K562 (cell line): Measurements from ENCODE around the gene BSDC1. TPM values are rescaled to one million over a fixed set of nuclear protein-coding genes. Genes with fewer than 3 reads are reported as not detected.
A peak's percentile ranks its signal among the peaks of the same experiment; 100 is the strongest.

ENCODE experiments used
- ATAC-seq: fragments of 200-7000 bp; cut with Tn5 transposase; 3 replicates; pipeline ENCODE4 v1.9.1; 2020; ENCODE audit warnings: moderate library complexity
- BruUV-seq: library from RNA; stranded (reverse); fragments of 400-500 nt; replicated peaks from 2 replicates; lab custom pipeline; 2021; lab: Mats Ljungman, UMichigan
- CTCF ChIA-PET: fragments of 300-600 bp; formaldehyde crosslinking; extraction: SDS; loops from one replicate; lab custom pipeline; 2021; ENCODE audit warnings: low intra/inter-chr PET ratio; lab: Yijun Ruan, JAX
- POLR2A ChIA-PET: fragments of 300-600, 350-650 bp; sonication (Branson Sonifier 250); formaldehyde crosslinking; extraction: SDS; loops from one replicate; lab custom pipeline; 2021; ENCODE audit warnings: antibody characterized with exemption, inconsistent platforms; lab: Yijun Ruan, JAX
- DNase-seq, 4 experiments: peaks; one replicate each; pipeline versions ENCODE4 v3.0.0 to v3.0.0-alpha.2; 2011 to 2018; ENCODE audit warnings: low spot score in 3 of 4, mixed read lengths in 3 of 4; ENCODE audit errors: extremely low read depth in 1 of 4
- FAIRE-seq: peaks from 2 replicates; lab custom pipeline; 2011; peaks lifted over from hg19 to GRCh38; lab: Jason Lieb, UNC
- H2AFZ ChIP-seq: 2 replicates; pipeline ENCODE4 v1.6.0; 2011; ENCODE audit warnings: low read depth, low read length, control low read depth, inconsistent platforms
- H3K27ac ChIP-seq: fragments of 200-600 bp; 3 replicates; pipeline ENCODE4 v1.8.0; 2011; ENCODE audit warnings: low read depth, mild to moderate bottlenecking, control low read depth, inconsistent platforms, low read length, moderate library complexity, mixed read lengths; ENCODE audit errors: extremely low read depth
- H3K27me3 ChIP-seq, 2 experiments: fragments of 300-600 bp in 1 of 2; 2 replicates in 1 of 2; 3 replicates in 1 of 2; pipeline versions ENCODE4 v1.6.0 to v1.8.0; 2011; ENCODE audit warnings: inconsistent platforms in 2 of 2, low read length in 2 of 2, mild to moderate bottlenecking in 1 of 2, mixed read lengths in 1 of 2, moderate library complexity in 1 of 2; ENCODE audit not compliant: control insufficient read depth in 2 of 2, insufficient read depth in 2 of 2
- H3K36me3 ChIP-seq: fragments of 300-600 bp; 3 replicates; pipeline ENCODE4 v1.8.0; 2011; ENCODE audit warnings: mild to moderate bottlenecking, low read length, inconsistent platforms; ENCODE audit not compliant: control insufficient read depth, insufficient read depth
- H3K4me1 ChIP-seq, 2 experiments: fragments of 200-600 bp in 1 of 2; replicated peaks in 1 of 2; 2 replicates in 1 of 2; 3 replicates in 1 of 2; pipeline versions ENCODE4 v1.5.1 to v1.8.0; 2011; ENCODE audit warnings: inconsistent platforms in 2 of 2, low read length in 2 of 2, mild to moderate bottlenecking in 1 of 2, mixed read lengths in 1 of 2, moderate library complexity in 1 of 2; ENCODE audit not compliant: control insufficient read depth in 2 of 2, insufficient read depth in 2 of 2
- H3K4me2 ChIP-seq: 2 replicates; pipeline ENCODE4 v1.6.1; 2011; ENCODE audit warnings: low read length, control low read depth, inconsistent platforms, mixed read lengths; ENCODE audit not compliant: insufficient read depth
- H3K4me3 ChIP-seq: fragments of 200-600 bp; sonication (generic), shearing (Covaris generic); 2 replicates; pipeline ENCODE4 v1.5.1; 2016; ENCODE audit warnings: control low read depth, inconsistent platforms
- H3K79me2 ChIP-seq: fragments of 200-600 bp; 3 replicates; pipeline ENCODE4 v1.8.0; 2011; ENCODE audit warnings: low read length, inconsistent platforms; ENCODE audit not compliant: control insufficient read depth, insufficient read depth
- H3K9ac ChIP-seq, 2 experiments: 2 replicates each; pipeline versions ENCODE4 v1.6.0 to v1.6.1; 2011; ENCODE audit warnings: low read depth in 2 of 2, low read length in 2 of 2, control low read depth in 1 of 2, inconsistent platforms in 1 of 2, mild to moderate bottlenecking in 1 of 2, mixed read lengths in 1 of 2; ENCODE audit not compliant: insufficient read depth in 1 of 2
- H3K9me1 ChIP-seq: one replicate; pipeline ENCODE4 v1.6.0; 2011; ENCODE audit warnings: inconsistent platforms, mild to moderate bottlenecking, low read length, moderate library complexity; ENCODE audit not compliant: control insufficient read depth, insufficient read depth
- H3K9me3 ChIP-seq: replicated peaks from 2 replicates; pipeline ENCODE4 v1.5.1; 2011; ENCODE audit warnings: low read depth, low read length, inconsistent platforms; ENCODE audit not compliant: control insufficient read depth, insufficient read depth
- H4K20me1 ChIP-seq: replicated peaks from 2 replicates; pipeline ENCODE4 v1.6.1; 2011; ENCODE audit warnings: low read length, inconsistent platforms, mixed read lengths; ENCODE audit not compliant: control insufficient read depth, insufficient read depth
- BCOR ChIP-seq: fragments of 450-650 bp; IDR thresholded peaks from 2 replicates; pipeline ENCODE4 v1.6.1; 2016
- KAT7 ChIP-seq: sonication (generic); formaldehyde crosslinking; IDR thresholded peaks from 2 replicates; pipeline ENCODE4 v1.8.0; 2022; ENCODE audit warnings: missing genetic modification reagents, mild to moderate bottlenecking, borderline replicate concordance
- KDM4B ChIP-seq, 2 experiments: fragments of 450-650 bp in 1 of 2; sonication (generic) in 1 of 2; IDR thresholded peaks; 2 replicates each; pipeline ENCODE4 v1.6.1; 2016 to 2017; ENCODE audit warnings: borderline replicate concordance in 2 of 2, antibody characterized with exemption in 1 of 2, low read depth in 1 of 2, mild to moderate bottlenecking in 1 of 2
- MBD1 ChIP-seq: fragments of 250-450 bp; sonication (Bioruptor Pico); IDR thresholded peaks from 2 replicates; pipeline ENCODE4 v1.8.0; 2022; ENCODE audit warnings: inconsistent platforms
- RBBP5 ChIP-seq: fragments of 200-600 bp; sonication (generic); IDR thresholded peaks from 2 replicates; pipeline ENCODE4 v1.6.1; 2012; ENCODE audit warnings: borderline replicate concordance, mild to moderate bottlenecking, low read length, control low read depth, inconsistent platforms; ENCODE audit not compliant: insufficient read depth, poor library complexity, severe bottlenecking
- RCOR1 ChIP-seq, 2 experiments: IDR thresholded peaks; 2 replicates each; pipeline ENCODE4 v1.6.1; 2012; ENCODE audit warnings: low read depth in 2 of 2, low read length in 2 of 2, borderline replicate concordance in 1 of 2, improper control_type of control experiment in 1 of 2
- SIRT6 ChIP-seq: IDR thresholded peaks from one replicate; pipeline ENCODE4 v1.6.1; 2012; ENCODE audit warnings: low read depth, mild to moderate bottlenecking, control low read depth, inconsistent platforms, low read length, moderate library complexity
- STAT6 ChIP-seq: sonication (generic); formaldehyde crosslinking; IDR thresholded peaks from 2 replicates; pipeline ENCODE4 v1.8.1; 2023; ENCODE audit warnings: mild to moderate bottlenecking, missing genetic modification reagents
- TEAD4 ChIP-seq, 2 experiments: sonication (generic) in 1 of 2; formaldehyde crosslinking in 1 of 2; IDR thresholded peaks; 2 replicates each; pipeline versions ENCODE4 v1.6.1 to v1.8.0; 2012 to 2022; ENCODE audit warnings: borderline replicate concordance in 1 of 2, inconsistent platforms in 1 of 2, low read length in 1 of 2, mild to moderate bottlenecking in 1 of 2, missing genetic modification reagents in 1 of 2
- ZBTB5 ChIP-seq: fragments of 450-650 bp; IDR thresholded peaks from 2 replicates; pipeline ENCODE4 v1.6.1; 2017; ENCODE audit warnings: antibody characterized with exemption
- ZNF197 ChIP-seq: fragments of 200-800 bp; sonication (Bioruptor generic); IDR thresholded peaks from 2 replicates; pipeline ENCODE4 v1.6.1; 2016; ENCODE audit warnings: low read depth, missing genetic modification characterization, missing compliant biosample characterization
- ZNF277 ChIP-seq: fragments of 250-450 bp; sonication (Bioruptor Pico); IDR thresholded peaks from 2 replicates; pipeline ENCODE4 v1.8.0; 2022; ENCODE audit warnings: inconsistent platforms, mild to moderate bottlenecking, moderate library complexity, borderline replicate concordance
- WGBS: fragments of 100-300 bp; shearing (Covaris generic); methylation state at CpG from one replicate; pipeline ENCODE4 v1.1.6; 2016; ENCODE audit warnings: low coverage, mixed read lengths; ENCODE audit not compliant: insufficient coverage; ENCODE audit errors: missing lambda C conversion rate; 5-methylcytosine and 5-hydroxymethylcytosine counted together
- in situ Hi-C: fragments of 300-500 bp; cut with MboI; formaldehyde crosslinking; loops from 4 replicates; pipeline ENCODE4 v1.15.0; 2018; ENCODE audit warnings: inconsistent platforms, mixed read lengths
- intact Hi-C: fragments of 100-400 bp; cut with micrococcal nuclease; formaldehyde crosslinking; loops from 2 replicates; pipeline ENCODE4 v1.14.2; 2022
- polyA plus RNA-seq, 8 experiments: library from polyadenylated mRNA; depleted of rRNA in 4 of 8; stranded (reverse) in 5 of 8; unstranded in 3 of 8; fragments of >200 nt; fragmentation: Nextera tagmentation in 2 of 8; fragmentation: Illumina TruSeq in 1 of 8; extraction: Ambion mirVana in 2 of 8; extraction: Trizol in 1 of 8; gene quantifications; 2 replicates each; pipeline versions ENCODE4 v1.2.1 to v1.2.3, GENCODE V29; 2011 to 2014; ENCODE audit warnings: inconsistent platforms in 1 of 8, missing spikeins in 1 of 8
- total RNA-seq, 7 experiments: library from RNA; depleted of rRNA in 6 of 7; stranded (reverse); fragments of >200 nt in 6 of 7; fragmentation: Illumina TruSeq in 2 of 7; extraction: Trizol in 2 of 7; gene quantifications; 2 replicates each; pipeline versions ENCODE4 v1.2.1 to v1.2.3, GENCODE V29; 2011 to 2021; ENCODE audit warnings: low replicate concordance in 1 of 7

Gene BSDC1
- total and polyA plus RNA-seq, 9 of the 15 experiments (the other 6 are each of a cell fraction or from before 2014, with no cell fraction given), result 10.2 to 96.8 (median 73.1) TPM

GRCh38 chr1:32361308-32361673 is 33.0 kb downstream of the BSDC1 start (continued):
- TF ChIP-seq KAT7 (CRISPR knock-in tag) (no peak), SIRT6 (peak; percentile 9)

GRCh38 chr1:32358435-32358834 is 35.8 kb downstream of the BSDC1 start:
- no TSS peak for BruUV-seq
- Histone ChIP-seq H2AFZ (no peak overlapping the region), H3K79me2 (no peaks in the 10 kb centered on the region), H3K9me3 (no peaks in the 10 kb centered on the region), H3K27me3 (no peaks in the 10 kb centered on the region), H3K9me1 (no peaks in the 10 kb centered on the region), H3K9ac (no peak overlapping the region), H3K4me1 (peaks cover 8 to 13% of the 10 kb centered on the region in 2 experiments), H3K4me3 (no peak overlapping the region), H3K27ac (no peak overlapping the region), H3K36me3 (peaks cover 30% of the 10 kb centered on the region; the same call in 2 of the 3 replicates), H3K4me2 (no peak overlapping the region), H4K20me1 (0 out of 2 replicates have a peak, but pooled peaks cover 6% of the 10 kb centered on the region)
- WGBS, result 72% methylated on average over 3 of the region's 3 CpGs
- intact Hi-C loops, result no loop called here
- no peak for DNase-seq
- POLR2A ChIA-PET, result interaction anchor here (0.6 to 2.8 kb wide), 7 partner anchors 9 to 1639 kb away, joined by 3 to 14 read pairs (median 5); no protein-coding TSS in a partner anchor
- in situ Hi-C loops, result no loop called here
- ATAC-seq, result no peak
- FAIRE-seq, result no peak
- CTCF ChIA-PET, result no interaction called here
- TF ChIP-seq TEAD4 (IDR thresholded peaks at IDR 0.05; ENCODE audit: low read length), result no peak
- TF ChIP-seq TEAD4 (CRISPR knock-in tag; IDR thresholded peaks at IDR 0.05; ENCODE audit: borderline replicate concordance), result no peak
- TF ChIP-seq ZBTB5, result no peak
- no peak for TF ChIP-seq KDM4B (IDR thresholded peaks at IDR 0.05; ENCODE audit: borderline replicate concordance in 2 of 2, low read depth in 1 of 2)
- TF ChIP-seq MBD1 (CRISPR knock-in tag), result no peak
- no peak for TF ChIP-seq ZNF197 (CRISPR knock-in tag)
- TF ChIP-seq STAT6 (CRISPR knock-in tag), result no peak
- peak; percentile 42; the same call in 1 of the 2 replicates for TF ChIP-seq BCOR
- no peak for TF ChIP-seq ZNF277 (CRISPR knock-in tag)
- no peak for TF ChIP-seq RBBP5
- TF ChIP-seq RCOR1 (IDR thresholded peaks at IDR 0.05; ENCODE audit: borderline replicate concordance in 1 of 2, low read depth in 2 of 2, low read length in 2 of 2), result no peak
